DMS153 (cell line): ENCODE data around the gene PRKD1.
A peak's percentile ranks its signal among the peaks of the same experiment; 100 is the strongest.
"Not testable (repeated sequence)": the region's sequence is repeated elsewhere in the genome, so short reads cannot be mapped to it uniquely, and the experiment has no call there.

ENCODE experiments used
- DNase-seq: peaks from one replicate; lab custom pipeline; 2025; lab: John Stamatoyannopoulos, UW

Gene PRKD1

DNA sequence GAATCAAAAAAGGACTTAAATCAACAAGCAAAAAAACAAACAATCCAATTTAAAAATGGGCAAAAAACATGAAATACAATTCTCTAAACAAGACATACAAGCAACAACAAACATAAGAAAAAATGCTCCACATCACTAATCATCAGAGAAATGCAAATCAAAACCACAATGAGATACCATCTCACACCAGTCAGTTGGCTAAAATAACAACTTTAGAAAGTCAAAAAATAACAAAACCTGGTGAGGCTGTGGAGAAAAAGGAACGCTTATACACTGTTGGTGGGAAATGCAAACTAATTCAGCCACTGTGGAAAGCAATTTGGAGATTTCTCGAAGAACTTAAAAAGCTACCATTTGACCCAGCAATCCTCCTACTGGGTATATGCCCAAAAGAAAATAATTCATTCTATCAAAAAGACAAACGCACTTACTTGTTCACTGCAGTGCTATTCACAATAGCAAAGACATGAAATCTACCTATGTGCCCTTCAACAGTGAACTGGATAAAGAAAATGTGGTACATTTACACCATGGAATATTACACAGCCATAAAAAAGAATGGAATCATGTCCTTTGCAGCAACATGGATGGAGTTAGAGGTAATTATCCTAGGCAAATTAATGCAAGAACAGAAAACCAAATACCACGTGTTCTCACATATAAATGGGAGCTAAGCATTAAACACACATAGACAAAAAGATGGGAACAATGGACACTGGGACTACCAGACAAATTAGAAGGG is 26.9 kb downstream of the PRKD1 start:
- DNase-seq = no peak

GRCh38 chr14:29898470-29898869 is 29.2 kb downstream of the PRKD1 start:
- DNase-seq = no peak

DNA sequence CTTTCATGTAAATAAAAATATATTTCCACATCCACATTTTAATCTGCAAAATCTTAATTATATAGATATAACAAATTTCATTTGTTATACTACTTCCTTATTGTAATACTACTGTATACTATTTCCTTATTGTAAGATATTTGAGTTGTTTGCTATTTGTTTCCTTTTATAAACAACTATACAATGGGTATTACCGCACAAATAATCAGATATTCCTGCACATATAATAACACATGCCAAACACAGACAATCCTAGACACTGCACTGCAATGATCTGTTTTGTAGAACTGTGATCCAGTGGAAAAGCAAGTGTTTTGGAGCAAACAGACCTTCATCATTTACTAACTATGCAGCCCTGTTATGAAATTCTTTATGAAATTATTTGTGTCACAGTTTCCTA is 30.5 kb downstream of the PRKD1 start:
- DNase-seq = no peak

DNA sequence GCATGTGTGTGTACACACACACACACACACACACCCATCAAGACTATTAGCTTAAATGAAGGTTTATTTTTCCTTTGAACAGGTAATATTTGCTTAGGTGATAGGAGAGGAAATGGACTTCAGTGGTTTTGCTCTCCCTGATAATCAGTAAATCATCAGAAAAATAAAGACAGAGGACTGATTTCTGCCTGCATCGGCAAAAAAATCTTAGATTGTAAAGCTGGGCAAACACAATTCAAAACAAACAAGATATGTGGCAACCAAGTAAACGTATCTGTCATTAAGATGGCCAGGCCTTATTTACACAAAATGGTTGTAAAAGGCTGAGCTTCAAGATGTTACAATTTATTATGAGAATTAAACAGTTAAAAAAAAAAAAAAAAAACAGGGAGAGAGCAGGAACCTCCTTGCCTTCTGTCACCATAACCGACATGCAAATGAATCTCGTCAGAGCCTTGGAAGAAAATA is 31.3 kb downstream of the PRKD1 start:
- DNase-seq = peak; percentile 86

DNA sequence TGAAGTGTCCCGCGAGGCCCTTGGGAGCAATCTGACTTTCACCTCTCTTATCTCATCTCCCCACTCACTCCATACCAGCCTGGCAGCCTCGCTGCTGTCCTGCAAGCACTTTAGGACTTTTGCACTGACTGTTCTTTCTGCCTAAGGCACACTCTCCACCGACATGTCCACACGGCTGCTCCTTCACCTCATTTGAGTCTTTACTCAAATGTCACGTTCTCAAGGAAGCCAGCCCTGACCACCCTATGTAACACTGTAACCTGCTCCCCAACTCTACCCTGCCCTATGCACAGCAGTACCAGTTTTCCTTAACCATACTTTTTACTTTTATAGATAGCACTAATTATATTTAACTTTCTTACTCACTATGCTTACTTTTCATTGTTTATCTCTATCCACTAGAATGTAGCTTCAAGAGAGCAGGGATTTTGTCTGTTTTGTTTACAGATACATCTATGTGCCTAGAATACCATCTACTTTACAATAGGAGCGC is 32.0 kb downstream of the PRKD1 start:
- peak; percentile 56 for DNase-seq

DNA sequence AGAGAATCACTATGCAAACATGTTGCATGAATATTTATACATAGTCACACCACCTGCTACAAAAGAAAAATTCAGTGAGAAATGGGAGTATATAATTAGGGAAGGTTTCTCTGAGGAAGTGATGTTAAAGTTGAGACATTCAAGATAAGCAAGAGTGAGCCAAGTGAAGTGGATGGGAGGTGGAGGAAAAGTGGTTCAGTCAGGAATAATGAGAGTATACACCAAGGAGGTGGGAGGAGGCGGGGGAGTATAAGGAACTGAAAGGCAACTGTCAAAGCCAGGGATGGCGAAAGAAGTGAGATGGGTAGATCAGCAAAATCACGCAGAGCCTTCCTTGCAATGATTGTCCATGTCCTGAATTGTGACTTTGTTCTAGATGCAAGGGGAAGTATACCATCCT is 33.7 kb downstream of the PRKD1 start:
- DNase-seq = no peak

GRCh38 chr14:29892327-29892726 is 35.3 kb downstream of the PRKD1 start:
- DNase-seq = no peak

DNA sequence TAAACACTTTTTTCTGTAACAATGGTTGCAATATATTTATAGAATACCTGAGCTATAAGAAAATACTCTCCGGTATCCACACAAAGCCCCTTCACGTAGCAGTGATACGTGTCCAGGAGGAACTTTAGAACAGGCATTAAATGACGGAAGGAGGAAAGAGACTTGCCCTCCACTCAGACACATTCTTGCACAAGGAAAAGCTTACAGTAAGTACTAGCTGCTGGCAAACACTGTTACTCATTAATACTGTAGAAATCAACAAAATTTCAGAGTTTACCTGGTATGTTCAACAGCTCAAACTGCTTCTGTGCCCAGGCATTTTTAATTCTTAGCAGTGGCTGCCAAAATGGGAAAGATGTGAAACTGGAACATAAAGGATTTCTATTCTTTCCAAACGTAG is 41.7 kb downstream of the PRKD1 start:
- DNase-seq = no peak

- no peak for DNase-seq
Observed at GRCh38 chr14:29868000-29868399, 59.6 kb downstream of the PRKD1 start.

DNA sequence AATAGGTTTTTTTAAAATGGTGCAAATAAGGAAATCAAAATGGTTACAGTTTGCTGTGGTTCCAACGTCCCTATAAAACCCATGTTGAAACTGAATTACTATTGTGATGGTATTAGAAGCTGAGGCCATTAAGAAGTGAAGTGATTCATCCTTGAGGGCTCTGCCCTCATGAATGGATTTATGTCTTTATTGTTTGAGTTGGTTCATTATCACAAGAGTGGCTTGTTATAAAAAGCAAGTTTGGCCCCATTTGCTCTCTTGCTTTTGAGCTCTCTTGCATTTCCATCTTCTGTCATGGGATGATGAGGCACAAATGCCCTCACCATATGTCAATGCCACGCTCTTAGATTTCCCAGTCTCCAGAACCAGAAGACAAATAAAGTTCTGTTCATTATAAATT is 62.3 kb downstream of the PRKD1 start:
- DNase-seq = peak; percentile 94

DNA sequence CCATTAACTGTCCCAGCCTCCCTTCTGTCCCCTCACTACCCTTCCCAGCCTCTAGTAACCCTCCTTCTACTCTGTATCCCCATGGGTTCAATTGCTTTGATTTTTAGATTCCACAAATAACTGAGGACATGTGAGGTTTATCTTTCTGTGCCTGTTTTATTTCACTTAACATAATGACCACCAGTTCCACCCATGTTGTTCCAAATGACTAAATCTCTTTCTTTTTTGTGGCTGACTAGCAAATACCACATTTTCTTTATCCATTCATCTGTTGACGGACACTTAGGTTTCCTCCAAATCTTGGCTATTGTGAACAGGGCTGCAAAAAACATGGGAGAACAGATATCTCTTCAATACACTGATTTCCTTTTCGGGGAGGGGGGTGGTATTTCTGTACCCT is 65.7 kb downstream of the PRKD1 start:
- no peak for DNase-seq

- DNase-seq = no peak
Observed at GRCh38 chr14:29858299-29858698, 69.3 kb downstream of the PRKD1 start.

- DNase-seq = no peak
Observed at GRCh38 chr14:29857551-29857950, 70.1 kb downstream of the PRKD1 start.

- no peak for DNase-seq
Observed at GRCh38 chr14:29856516-29856915, 71.1 kb downstream of the PRKD1 start.

- not testable (repeated sequence) for DNase-seq
Observed at GRCh38 chr14:29853691-29854090, 74.0 kb downstream of the PRKD1 start.

DNA sequence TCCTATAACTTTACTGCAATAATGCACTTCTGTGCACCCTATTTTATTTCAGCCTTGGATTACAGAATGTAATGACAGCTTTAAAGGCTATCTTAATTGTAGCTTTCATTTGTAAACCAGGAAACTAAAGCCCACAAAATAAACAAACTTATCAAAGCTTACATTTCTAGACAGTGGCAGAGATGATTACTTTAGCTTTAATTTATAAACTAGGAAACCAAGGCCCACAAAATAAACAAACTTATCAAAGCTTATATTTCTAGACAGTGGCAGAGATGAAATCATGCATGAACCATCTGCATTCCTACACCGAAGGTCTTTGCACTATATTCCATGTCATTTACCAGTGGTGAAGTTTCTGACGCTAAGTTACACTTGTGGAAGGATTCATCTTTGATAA is 74.4 kb downstream of the PRKD1 start:
- no peak for DNase-seq

GRCh38 chr14:29851397-29851796 is 76.2 kb downstream of the PRKD1 start:
- DNase-seq = no peak

GRCh38 chr14:29847056-29847380 is 80.6 kb downstream of the PRKD1 start:
- DNase-seq = no peak

GRCh38 chr14:29846339-29847055 is 81.2 kb downstream of the PRKD1 start:
- peak; percentile 59 for DNase-seq

DNA sequence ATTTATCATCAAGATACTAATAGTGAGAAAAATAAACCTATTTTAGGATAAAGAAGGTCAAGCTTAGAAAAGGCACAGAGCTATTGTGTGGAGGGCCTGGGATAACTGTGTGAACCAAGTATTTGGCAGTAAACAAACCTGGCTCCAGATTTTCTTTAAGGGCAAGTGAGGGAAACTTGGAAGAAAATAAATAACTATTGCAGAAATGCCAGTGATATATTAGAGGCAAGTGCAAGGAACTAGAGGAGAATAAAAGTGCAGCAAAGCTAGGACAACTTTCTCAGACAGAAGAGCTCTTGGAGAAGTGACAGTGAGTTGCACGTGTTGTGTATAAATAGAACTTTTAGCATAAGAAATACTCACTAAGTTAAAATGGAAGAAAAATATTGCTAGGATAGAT is 83.7 kb downstream of the PRKD1 start:
- no peak for DNase-seq

- no peak for DNase-seq
Observed at GRCh38 chr14:29842228-29842627, 85.4 kb downstream of the PRKD1 start.

- DNase-seq = not testable (repeated sequence)
Observed at GRCh38 chr14:29840369-29840892, 87.2 kb downstream of the PRKD1 start.

DNA sequence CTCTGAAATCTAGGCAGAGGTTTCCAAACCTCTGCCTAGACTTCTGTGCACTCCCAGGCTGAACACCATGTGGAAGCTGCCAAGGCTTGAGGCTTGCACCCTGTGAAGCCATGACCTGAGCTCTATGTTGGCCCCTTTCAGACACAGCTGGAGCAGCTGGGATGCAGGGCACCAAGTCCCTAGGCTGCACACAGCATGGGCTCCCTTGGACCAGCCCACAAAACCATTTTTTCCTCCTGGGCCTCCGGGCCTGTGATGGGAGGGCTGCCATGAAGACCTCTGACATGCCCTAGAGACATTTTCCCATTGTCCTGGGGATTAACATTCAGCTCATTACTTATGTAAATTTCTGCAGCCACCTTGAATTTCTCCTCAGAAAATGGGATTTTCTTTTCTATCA is 88.0 kb downstream of the PRKD1 start:
- not testable (repeated sequence) for DNase-seq
